Activated naive CD4-positive, alpha-beta T cell treated with anti-CD3 and anti-CD28 coated beads, Interleukin-2, amount 50 U/mL, for 72 hours (primary cell): ENCODE measurements around the gene IFT57. TPM values are rescaled to one million over a fixed set of nuclear protein-coding genes. Genes with fewer than 3 reads are reported as not detected.

Source experiments
- ATAC-seq, 2 donors: fragments of 150-1000 bp; cut with Tn5 transposase; 2 replicates each; pipeline ENCODE4 v1.10.0; 2021; ENCODE audit warnings: mild to moderate bottlenecking in 2 of 2, moderate library complexity in 2 of 2
- DNase-seq, 2 donors: peaks; one replicate each; pipeline ENCODE4 v3.0.0; 2021 to 2022; ENCODE audit warnings: low spot score in 2 of 2
- H3K27ac Mint-ChIP-seq, 2 donors: one replicate each; pipeline ENCODE4 v1.8.0; 2022; ENCODE audit warnings: mild to moderate bottlenecking in 2 of 2, mixed read lengths in 2 of 2
- H3K36me3 Mint-ChIP-seq, 2 donors: one replicate each; pipeline ENCODE4 v1.8.0; 2022; ENCODE audit warnings: mixed read lengths in 2 of 2
- H3K9me3 Mint-ChIP-seq, 2 donors: one replicate each; pipeline ENCODE4 v1.8.0; 2022; ENCODE audit warnings: mixed read lengths in 2 of 2
- total RNA-seq, 2 donors: library from RNA; stranded (reverse); gene quantifications; one replicate each; pipeline ENCODE4 v1.2.3, GENCODE V29; 2022

The IFT57 gene
- total RNA-seq, 2 donors from 2014 or later: 11.3 to 25.5 TPM

DNA sequence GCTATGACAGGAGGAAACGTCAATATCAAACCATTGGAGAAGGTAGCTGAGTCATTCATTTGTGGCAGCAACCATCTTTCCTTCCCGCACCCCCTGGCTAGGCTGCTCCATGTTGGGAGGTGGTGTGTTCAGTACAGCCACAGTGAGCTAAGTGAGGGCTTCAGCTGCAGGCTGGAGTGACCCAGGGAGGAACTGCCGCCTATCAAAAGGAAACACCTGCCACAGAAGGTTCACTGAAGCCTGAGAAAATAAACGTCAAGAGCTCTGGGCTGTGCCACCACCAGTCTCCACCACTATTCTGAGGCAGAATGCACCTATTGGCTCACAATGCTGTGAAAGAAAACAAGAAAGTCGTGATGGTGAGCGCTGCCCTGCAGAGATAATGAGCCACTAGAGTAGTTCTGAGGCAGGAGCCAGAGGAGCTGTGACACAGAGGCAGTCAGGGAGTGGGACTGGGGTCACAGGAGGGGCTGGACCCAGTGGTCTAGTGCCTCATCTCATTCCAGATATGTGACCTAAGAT is 96.6 kb downstream of the IFT57 start:
- peak overlapping the region; percentile 76 to 100 for H3K27ac Mint-ChIP-seq
- peaks cover 31 to 36% of the 10 kb centered on the region in 2 donors for H3K36me3 Mint-ChIP-seq
- ATAC-seq (peak; percentile 50 to 53), DNase-seq (peak; percentile 48 to 71)
- peaks cover 0 to 12% of the 10 kb centered on the region in 2 donors for H3K9me3 Mint-ChIP-seq

DNA sequence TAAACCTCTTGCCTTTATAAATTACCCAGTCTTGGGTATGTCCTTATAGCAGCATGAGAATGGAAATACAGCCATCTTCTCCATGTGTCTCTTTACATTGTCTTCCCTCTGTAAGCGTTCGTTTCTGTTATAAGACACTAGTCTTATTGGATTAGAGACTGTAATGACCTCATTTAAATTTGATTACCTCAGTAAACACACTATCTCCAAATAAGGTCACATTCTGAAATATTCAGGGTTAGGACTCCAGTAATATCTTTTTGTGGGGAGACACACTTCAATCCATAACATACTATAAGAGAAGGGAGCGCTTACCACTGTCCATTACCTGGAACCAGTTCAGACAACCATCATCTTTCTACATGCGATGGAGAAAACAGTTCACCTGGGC is 97.1 kb downstream of the IFT57 start:
- DNase-seq (no peak), ATAC-seq (peak in 1 of 2 donors; percentile 30)
- Mint-ChIP-seq H3K36me3 (peaks cover 31 to 36% of the 10 kb centered on the region in 2 donors), H3K9me3 (peaks cover 0 to 12% of the 10 kb centered on the region in 2 donors), H3K27ac (peak overlapping the region; percentile 76 to 100)

DNA sequence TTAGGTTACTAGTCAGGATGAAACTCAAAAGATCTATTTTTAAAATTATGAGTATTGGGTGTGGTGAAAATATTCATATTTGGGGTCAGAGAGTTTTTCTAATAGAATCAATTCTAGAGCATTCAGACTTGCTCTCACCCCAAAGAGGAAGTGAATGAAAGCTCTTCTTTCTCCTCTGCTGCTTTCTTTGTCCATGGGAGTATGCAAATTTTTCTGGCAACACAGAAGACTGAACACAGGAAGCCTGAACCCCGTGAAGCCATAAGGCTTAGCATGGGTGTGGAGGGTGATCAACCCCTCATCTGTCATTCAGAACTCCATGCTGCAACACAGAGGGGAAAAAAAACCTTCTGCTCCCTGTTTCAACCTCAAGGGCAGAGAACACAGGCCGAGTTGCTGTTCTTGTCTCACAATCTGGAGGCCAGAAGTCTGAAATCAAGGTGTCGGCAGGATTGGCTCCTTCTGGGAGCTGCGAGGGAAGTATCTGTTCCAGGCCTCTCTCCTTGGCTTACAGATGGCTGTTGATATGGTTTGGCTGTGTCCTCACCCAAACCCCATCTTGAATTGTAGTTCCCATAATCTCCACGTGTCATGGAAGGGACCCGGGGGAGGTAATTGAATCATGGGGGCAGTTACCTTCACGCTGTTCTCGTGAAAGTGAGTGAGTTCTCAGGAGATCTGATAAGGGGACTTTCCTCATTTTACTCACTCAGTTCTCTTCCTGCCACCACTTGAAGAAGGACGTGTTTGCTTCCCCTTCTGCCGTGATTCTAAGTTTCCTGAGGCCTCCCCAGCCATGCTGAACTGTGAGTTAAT is 97.7 kb downstream of the IFT57 start:
- Mint-ChIP-seq H3K36me3 (peaks cover 31 to 36% of the 10 kb centered on the region in 2 donors), H3K27ac (peak overlapping the region; percentile 76 to 100), H3K9me3 (peaks cover 0 to 12% of the 10 kb centered on the region in 2 donors)
- peak; percentile 60 to 76 for DNase-seq
- peak; percentile 71 to 74 for ATAC-seq

DNA sequence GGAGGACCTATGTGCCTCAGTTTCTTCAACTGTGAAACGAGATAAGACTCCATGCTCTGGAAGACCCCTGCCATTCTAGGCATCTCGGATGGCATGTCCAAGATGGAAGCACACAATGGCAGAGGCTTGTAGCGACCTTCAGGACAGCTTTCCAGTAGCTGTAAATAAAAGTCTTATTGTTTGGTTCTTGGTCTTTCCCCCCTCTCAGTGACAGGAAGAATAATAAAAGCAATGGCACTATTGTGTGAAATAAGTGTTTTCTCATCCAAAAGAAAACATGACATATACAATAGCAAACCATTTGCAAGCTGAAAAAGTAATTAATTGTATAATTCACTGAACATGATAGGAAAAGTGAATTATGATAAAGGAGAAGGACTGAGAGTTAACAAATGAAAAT is 98.9 kb downstream of the IFT57 start:
- ATAC-seq (no peak), DNase-seq (no peak)
- Mint-ChIP-seq H3K9me3 (peaks cover 0 to 8% of the 10 kb centered on the region in 2 donors), H3K36me3 (peaks cover 24 to 26% of the 10 kb centered on the region in 2 donors), H3K27ac (peak overlapping the region in 1 of 2 donors; percentile 100)

DNA sequence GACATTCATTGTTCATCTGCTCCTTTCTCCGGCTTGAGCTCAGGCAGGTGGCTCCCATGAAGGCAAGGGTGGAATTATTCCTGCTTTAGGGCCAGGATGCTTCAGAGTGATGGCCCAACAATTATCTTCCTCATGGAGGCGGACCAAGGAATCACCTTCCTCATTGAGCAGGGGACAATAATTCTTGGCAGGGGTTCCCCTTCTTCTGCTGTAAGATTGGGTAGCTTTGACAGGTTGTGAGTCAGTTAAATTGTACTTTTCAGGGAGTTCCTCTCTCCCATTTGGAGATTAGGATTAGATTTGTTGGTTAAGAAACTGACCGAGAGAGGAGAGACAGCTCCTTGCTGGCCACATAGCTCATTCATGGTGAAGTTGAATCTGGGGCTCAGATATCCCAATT is 99.9 kb downstream of the IFT57 start:
- Mint-ChIP-seq H3K36me3 (peaks cover 15 to 19% of the 10 kb centered on the region in 2 donors), H3K27ac (no peak overlapping the region), H3K9me3 (peaks cover 0 to 1% of the 10 kb centered on the region in 2 donors)
- no peak for ATAC-seq
- no peak for DNase-seq

DNA sequence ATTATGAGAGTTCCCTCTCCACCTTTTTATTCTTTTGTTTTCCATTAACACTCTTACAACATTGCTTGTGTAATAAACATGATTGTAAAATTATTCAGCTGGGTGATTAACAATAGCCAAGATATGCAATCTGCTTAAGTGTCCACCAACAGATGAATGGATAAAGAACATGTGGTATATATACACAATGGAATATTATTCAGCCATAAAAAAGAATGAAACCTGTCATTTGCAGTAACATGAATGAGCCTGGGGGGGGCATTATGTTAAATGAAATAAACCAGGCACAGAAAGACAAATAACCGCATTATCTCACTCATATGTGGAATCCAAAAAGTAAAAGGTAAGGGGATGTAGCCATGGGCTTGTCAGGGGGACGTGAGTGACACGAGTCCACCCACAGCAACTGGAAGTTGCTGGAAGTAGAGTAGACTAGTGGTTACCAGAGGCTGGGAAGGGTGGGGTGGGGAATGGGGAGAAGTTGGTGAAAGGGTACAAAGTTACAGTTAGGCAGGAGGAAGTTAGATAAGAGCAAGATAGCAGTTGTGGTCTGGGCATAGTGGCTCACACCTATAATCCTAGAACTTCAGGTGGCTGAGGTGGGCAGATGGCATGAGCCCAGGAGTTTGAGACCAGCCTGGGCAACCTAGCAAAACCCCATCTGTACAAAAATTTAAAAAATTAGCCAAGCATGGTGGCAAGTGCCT is 102.7 kb downstream of the IFT57 start:
- no peaks in the 10 kb centered on the region for H3K36me3 Mint-ChIP-seq
- DNase-seq: no peak
- no peak for ATAC-seq
- no peaks in the 10 kb centered on the region for H3K9me3 Mint-ChIP-seq
- H3K27ac Mint-ChIP-seq: peak overlapping the region in 1 of 2 donors; percentile 80

DNA sequence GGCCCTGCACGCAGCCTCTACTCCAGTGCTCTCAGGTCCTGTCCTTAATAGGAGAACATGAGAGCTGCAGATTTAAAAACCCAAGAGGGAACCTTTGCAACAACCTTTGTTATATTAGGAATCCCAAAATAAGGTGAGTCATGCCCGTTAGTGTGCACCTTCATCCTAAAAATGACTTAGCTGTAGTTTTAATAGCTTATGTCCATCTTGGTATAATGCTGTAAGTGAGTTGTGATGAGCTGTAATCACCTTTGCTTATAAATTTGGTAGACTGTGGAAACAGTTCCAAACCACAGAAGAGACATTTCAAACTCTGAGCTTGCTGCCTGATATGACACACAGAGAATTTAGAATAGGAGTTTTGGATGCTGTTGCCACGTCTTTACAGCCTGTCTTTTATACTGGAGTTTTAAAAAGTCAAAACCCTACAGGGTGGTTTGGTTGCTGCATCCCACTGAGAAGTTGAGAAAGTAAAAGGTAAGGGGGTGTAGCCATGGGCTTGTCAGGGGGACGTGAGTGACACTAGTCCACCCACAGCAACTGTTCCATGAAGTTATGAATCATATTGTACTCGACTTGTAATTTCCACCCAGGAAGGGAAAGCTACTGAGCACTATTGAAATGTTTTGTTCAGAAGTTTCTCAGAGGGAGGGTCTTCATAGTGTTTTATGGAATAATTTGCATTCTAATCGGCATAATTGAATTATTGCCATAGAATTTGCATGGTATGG is 104.0 kb downstream of the IFT57 start:
- Mint-ChIP-seq H3K27ac (peak overlapping the region in 1 of 2 donors; percentile 80), H3K9me3 (no peaks in the 10 kb centered on the region), H3K36me3 (no peaks in the 10 kb centered on the region)
- ATAC-seq (peak; percentile 90 to 93), DNase-seq (no peak)

DNA sequence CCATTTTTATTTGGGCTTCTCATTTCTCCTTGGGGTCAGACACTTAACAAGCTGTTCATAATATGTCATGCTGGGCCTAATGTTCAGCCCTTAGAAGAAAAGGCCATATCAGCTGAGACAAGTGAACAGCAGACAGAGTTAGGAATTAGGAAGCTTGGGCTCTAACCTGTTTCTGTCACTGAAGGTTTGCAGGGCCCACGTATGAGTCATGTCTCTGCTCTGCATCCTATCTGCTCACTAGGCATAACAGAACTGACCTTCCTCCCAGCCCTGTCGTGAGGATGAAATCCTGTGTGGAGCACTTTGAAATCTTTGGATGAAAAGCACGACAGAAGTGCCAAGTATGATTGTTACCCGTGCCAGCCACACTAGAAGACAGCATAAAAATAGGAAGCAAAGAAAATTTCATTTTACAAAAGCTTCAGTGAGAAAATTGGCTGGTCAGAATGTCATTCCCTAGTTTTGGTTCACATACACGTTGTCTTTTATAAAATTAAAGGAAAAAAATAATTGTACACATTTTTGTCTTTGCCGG is 104.9 kb downstream of the IFT57 start:
- Mint-ChIP-seq H3K27ac (peak overlapping the region in 1 of 2 donors; percentile 80), H3K36me3 (no peaks in the 10 kb centered on the region), H3K9me3 (no peaks in the 10 kb centered on the region)
- peak in 1 of 2 donors; percentile 42 for ATAC-seq
- no peak for DNase-seq

DNA sequence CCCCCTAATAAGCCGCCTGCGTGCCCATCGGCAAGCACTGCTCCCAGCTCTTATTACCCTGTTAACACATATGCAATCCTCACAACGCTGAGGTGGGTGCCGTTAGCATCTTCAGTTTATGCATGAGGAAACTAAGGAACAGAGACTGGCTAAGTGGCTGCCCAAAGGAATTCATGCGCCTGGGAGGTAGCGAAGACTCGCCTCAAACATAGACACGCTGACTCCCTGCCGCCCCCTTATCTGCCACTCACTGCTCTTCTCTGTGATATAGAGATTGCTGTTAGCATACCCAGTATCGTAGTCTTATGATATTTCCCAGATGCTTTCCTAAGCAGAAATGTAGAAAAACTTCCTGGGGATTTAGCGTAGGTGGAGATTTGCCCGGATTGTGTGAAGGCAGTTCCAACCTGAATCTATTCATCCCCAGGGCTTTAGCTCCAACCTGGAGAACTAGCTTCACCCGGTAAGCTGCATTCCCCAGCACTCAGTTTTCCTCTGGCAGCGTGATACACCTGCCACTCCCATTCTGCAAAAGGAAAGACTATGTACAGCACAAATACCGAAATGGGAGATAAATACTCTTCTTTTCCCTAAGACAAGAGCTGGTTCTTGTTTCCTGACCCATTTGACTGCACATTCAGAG is 107.7 kb downstream of the IFT57 start:
- H3K9me3 Mint-ChIP-seq: no peaks in the 10 kb centered on the region
- ATAC-seq: no peak
- H3K36me3 Mint-ChIP-seq: no peaks in the 10 kb centered on the region
- no peak for DNase-seq
- no peak overlapping the region for H3K27ac Mint-ChIP-seq

DNA sequence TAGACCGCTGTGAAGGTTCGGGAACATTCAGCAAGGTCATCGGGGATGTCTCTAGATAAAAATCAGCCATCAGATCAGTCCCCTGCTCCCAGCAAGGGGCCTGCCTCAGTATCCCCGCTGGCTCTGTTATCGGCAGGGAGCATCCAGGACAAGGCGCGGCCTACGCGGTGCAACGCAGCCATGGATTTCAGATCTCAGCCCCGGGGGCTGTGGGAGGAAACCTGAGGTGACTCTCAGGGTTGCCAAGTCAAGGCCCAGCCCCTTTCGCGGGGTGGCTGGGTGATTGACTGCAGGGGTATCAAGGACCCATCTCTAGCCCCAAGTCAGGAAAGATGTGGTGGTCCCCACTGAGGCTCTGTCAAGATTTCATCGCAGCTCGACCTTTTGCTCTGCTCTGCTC is 108.2 kb downstream of the IFT57 start:
- no peaks in the 10 kb centered on the region for H3K9me3 Mint-ChIP-seq
- no peak for ATAC-seq
- H3K36me3 Mint-ChIP-seq: no peaks in the 10 kb centered on the region
- no peak overlapping the region for H3K27ac Mint-ChIP-seq
- no peak for DNase-seq

DNA sequence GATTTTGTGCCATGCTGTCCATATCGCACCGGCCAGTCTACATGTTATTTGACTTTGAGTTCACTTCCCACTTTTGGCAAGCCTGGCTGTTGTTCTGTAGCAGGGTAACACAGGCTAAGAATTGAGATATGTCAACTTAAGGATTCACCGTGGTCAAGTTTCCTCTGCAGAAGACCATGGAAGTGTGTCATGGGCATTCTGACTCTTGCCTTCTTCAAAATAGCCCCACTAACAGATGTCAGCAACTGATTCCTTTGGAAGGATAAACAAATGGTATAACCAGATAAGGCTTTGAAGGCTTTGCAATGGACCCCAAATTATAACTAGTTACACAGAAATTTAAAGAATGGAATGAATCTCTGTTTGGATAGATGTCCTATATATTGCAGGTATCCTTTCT is 111.3 kb downstream of the IFT57 start:
- H3K27ac Mint-ChIP-seq: no peak overlapping the region
- ATAC-seq (no peak), DNase-seq (no peak)
- no peaks in the 10 kb centered on the region for H3K36me3 Mint-ChIP-seq
- peaks cover 0 to 6% of the 10 kb centered on the region in 2 donors for H3K9me3 Mint-ChIP-seq

Other genes starting within 250 kb of the IFT57 start
- gene CD47, start 131.4 kb downstream of the IFT57 start, total RNA-seq: 100 to 1,000 TPM in 1 of 2 donors, 10 to 100 TPM in 1; 83.0 to 158 TPM
- 1 to 10 TPM in 1 of 2 donors, under 1 TPM in 1; 0.43 to 1.8 TPM for gene HHLA2, start 74.1 kb upstream of the IFT57 start, total RNA-seq